GM18502 (cell line): Measurements from ENCODE around the gene TP53BP1.
"Not testable (repeated sequence)": the region's sequence is repeated elsewhere in the genome, so short reads cannot be mapped to it uniquely, and the experiment has no call there.

Experiments
- ATAC-seq: cut with Tn5 transposase; IDR thresholded peaks from one replicate; pipeline ENCODE4 v1.9.1; 2021; ENCODE audit warnings: mild to moderate bottlenecking; ENCODE audit not compliant: unreplicated experiment, poor library complexity

The TP53BP1 gene

DNA sequence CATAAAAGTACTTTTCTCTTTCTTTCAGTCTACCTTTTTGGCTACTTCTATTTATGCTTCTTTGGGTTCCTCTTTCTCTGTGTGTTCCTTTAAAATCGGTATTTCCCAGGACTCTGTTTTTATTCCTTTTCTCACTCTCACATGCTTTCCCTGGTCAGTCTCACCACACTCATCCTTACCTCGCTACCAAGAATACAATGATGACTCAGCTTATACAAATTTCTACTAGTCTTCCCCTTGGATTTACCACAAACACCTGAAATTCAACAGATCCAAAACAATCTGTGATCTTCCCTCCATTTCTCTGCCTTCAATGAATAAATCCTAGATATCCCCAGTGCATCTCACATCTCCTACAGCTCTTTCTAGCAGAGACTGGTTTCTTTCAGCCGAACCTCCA lies 69.2 kb downstream of the TP53BP1 start:
- ATAC-seq = no peak

DNA sequence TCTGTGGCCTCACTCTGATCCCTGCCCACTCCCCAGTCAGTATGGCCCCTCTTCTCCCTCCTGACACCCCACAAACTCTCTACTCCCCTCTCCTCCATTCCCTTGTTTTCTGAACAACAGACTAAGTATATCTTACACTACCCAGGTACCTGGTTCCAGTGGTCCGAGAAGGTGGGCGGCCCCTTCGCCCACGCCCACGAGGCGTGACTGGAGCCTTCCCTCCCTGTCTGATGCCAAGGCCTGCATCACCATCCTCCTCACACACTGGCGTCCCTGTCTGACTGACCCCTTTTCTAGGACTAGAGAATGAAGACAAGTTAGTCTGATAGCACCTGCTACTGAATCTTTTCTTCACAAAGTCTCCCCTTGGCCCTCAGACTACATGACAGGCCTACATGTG lies 72.1 kb downstream of the TP53BP1 start:
- ATAC-seq = no peak

DNA sequence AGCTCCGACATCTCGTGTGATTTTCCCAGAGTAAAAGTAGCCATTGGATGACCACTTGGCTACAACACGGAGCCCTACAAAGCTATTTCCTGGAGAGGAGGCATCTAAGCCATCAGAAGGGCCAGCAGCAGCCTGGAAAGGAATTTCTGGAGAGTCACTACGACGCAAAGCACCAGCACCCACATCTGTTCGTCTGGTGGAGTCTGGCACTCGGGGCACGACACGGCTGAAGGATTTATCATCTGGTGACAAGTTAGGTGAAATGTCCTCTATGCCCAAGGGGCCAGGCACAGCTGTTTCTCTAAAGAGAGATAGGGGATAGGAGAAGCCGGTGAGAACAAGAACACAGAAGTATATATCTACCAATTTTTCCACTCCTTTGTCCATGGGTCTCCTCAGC lies 72.5 kb downstream of the TP53BP1 start:
- ATAC-seq = no peak

DNA sequence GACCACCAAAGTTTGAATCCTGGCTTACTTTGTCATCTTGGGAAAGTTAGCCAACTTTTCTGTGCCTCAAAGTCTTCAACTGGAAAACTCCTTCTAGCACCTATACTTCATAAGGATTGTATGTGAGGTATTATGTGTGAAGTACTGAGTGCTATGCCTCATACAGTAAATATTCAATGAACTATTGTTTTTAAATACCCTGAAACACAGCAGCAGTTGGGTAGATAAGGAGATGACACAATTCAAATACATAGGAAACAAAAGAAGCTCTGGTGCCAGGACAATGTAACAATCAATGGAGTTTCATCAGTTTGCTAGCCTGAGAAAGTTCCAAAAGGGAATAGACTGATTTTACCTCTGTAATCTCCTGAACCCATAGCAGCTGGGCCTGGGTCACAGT lies 78.8 kb downstream of the TP53BP1 start:
- ATAC-seq = no peak

DNA sequence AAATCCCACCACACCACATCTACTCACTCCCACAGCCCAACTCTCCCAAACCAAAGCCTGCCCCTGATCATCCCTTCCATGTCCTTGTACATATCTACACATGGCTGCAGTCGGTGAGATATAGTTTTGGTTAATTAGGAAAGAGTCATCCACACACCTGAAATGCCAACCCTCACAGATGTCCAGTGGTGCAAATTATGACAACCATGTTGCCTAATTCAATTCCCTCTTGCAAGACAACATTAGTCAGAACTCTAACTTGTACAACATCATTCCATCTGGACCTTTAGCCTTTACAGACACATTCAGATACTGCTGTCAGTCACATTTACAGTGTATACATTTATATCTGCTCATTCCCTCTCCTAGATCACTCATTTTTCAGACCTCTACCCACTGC lies 80.9 kb downstream of the TP53BP1 start:
- no peak for ATAC-seq

DNA sequence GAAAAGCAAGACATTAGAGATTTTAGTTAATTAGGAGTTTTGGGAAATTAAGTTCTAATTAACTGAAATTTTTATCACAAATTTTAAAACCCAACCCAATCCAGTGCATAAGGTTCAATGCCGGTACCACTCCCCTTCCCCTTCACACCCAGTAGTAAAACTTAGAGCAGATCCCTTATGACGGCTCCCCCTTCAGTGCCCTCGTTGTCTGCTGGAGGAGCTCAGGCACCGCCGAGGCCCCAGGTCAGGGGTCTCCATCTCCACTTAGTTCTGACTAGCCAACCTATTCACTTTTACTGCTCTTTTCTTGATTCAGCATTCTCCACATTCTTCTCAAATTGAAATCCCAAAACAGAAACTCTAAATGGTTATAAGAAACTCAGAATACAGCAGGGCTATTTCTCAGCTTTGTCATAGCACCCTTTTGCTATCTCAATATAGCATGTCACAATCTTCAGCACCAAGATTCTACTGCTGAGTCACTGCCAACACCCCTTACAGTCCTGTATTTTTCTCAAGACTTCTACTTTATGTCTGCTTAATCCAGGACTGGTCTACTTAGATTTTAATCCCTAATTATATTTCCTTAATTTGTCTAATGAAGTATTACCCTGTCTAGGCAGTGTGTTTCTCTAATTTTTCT lies 82.3 kb downstream of the TP53BP1 start:
- ATAC-seq = no peak

DNA sequence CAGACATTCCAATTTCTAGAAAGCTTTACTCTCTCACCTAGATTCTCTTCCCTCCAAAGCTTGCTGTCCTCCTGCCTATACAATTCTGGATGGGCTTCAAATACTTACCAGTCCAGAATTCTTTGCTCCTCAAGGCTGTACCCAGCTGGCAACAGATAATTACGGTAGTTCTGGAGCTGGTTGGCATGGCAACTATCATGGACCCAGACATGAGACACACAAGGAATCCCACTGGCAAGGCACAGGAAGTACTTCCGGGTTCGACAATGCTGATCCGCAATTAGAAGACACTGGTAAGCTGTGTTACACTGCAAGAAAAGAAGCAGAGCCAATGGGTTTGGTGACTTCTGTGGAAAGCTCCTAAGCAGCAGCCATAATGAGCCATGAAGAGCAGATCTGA lies 84.2 kb downstream of the TP53BP1 start:
- ATAC-seq = no peak

DNA sequence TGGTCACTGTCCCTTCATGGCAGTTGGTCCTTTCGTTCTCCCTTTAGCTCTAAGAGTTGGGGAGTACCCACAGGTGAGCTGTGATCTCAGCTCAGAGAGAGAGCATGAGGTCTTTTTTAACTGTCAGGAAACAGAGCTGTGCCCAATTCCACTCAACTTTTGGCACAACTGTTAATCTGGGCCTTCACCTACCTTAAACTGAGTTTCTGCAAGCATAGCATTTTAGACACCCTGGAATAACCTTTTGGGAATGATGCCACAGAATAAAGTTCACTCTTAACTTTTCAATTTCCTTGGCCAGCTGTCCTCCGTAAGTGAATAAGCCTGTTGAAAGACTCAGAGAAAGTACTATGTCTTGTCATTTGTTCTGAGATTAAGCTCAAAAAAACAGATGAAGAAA lies 86.1 kb downstream of the TP53BP1 start:
- no peak for ATAC-seq

DNA sequence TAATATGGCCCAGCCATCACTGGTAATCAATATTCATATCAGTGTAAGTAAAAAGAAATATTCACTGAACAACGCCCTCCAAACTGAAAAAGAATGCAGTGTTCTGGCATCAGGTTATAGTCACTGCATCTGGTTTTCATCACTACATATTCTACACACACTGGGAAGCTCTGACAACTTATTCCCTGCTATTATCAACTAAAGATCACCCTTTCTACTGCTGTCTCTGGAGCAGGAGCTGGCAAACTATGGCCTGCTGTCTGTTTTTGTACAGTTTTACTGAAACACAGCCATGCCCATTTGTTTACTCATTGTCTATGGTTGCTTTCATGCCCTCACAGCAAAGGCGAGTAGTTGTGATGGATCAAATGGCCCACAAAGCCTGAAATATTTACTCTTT lies 86.8 kb downstream of the TP53BP1 start:
- no peak for ATAC-seq

DNA sequence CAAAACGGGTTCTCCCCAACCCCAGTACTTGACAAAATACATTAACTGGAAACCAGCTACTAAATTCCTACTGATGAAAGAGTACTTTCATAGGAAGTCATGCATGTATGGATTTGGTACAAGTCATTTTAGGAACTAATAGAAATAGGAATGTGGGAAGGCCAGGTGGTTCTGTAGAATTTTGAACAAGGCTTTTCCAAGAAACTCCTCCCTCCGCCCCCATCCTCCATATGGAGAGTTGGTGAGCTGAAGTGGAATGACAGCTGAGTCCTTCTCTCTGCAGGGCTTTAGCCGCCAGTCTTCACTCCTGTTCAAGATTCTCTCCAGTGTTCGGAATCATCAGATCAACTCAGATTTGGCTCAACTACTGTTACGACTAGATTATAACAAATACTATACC lies 88.8 kb downstream of the TP53BP1 start:
- no peak for ATAC-seq

DNA sequence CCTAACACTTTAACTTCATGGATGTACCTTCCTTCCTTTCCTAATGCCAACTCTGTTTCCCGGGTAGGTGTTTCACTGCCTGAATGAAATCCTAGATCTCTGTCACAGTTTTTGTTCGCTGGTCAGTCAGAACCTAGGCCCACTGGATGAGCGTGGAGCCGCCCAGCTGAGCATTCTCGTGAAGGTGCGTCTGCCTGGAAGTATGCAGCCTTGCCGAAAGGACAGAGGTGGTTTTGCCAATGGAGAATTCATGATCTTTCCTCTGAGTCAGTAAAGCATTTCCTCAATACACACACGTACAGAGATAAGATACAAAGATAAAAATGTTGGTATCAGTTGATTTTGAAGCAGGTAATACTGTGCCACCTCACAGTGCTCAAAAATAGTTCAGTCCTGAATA lies 89.3 kb downstream of the TP53BP1 start:
- ATAC-seq = no peak

DNA sequence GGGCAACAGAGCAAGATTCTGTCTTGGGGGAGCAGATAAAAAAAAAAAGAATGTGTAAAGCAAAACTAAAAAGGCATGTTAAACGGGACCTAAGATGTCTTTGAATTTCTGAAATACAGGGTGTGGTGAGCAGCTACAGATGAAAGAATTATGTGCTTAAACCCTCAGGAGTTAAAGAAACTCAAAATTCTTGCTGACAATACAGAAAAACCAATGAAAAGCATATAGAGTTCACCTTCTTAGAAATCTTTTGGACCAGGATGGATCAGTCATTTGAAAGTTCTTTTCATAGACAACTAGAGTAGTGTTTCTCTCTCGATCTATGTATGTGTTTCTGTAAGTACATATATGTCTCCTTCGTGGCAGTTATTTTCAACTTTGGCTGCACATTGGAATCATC lies 90.7 kb downstream of the TP53BP1 start:
- ATAC-seq = no peak

DNA sequence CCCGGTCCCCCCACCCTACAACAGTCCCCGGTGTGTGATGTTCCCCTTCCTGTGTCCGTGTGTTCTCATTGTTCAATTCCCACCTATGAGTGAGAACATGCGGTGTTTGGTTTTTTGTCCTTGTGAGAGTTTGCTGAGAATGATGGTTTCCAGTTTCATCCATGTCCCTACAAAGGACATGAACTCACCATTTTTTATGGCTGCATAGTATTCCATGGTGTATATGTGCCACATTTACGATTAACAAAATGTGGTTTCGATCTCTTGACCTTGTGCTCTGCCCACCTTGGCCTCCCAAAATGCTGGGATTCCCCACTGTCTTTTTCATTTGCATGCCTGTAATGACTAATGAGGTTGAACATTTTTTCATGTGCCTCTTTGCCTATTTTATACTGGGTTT lies 99.4 kb downstream of the TP53BP1 start:
- not testable (repeated sequence) for ATAC-seq

DNA sequence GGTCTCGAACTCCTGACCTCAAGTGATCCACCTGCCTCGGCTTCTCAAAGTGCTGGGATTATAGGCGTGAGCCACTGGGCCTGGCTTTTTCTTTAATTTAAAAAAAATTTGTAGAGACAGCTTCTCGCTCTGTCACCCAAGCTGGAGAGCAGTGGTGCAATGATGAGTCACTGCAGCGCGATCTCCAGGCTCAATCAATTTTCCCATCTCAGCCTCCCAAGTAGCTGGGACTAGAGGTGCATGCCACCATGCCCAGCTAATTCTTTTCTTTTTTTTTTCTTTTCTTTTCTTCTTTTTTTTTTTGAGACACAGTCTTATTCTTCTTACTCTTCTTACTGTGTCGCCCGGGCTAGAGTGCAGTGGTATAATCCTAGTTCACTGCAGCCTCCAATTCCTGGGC lies 102.2 kb downstream of the TP53BP1 start:
- no peak for ATAC-seq

DNA sequence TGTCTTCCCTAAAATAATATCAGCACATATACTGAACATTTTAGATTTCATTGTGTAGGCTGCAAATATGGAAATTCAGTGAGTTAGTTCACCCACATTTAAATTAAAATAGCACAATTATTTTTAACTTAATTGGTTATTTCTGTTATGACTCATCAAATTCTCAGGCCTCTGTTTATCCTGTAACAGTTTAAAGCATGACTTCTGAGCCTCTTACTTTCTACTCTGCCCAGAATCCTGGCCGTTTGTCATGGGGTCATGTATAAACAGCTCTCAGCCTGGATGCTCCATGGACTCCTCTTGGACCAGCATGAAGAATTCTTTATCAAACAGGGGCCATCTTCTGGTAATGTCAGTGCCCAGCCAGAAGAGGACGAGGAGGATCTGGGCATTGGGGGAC lies 109.9 kb downstream of the TP53BP1 start:
- ATAC-seq = no peak

DNA sequence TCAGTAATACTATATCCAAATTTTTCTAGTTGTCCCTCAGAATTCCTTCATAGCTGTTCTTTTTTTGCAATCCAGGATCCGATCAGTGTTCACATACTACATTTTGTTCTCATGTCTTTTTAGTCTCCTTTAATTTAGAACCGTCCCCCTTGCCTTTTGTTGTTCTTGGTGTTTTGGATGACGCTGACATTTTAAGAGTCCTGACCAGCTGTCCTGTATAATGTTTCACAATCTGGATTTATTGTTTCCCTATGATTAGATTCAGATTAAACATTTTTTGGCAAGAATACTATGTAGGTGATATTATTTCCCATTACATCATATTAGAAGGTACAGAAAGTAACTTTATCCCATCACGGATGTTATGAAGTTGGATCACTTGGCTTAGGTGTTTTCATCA lies 110.6 kb downstream of the TP53BP1 start:
- no peak for ATAC-seq

DNA sequence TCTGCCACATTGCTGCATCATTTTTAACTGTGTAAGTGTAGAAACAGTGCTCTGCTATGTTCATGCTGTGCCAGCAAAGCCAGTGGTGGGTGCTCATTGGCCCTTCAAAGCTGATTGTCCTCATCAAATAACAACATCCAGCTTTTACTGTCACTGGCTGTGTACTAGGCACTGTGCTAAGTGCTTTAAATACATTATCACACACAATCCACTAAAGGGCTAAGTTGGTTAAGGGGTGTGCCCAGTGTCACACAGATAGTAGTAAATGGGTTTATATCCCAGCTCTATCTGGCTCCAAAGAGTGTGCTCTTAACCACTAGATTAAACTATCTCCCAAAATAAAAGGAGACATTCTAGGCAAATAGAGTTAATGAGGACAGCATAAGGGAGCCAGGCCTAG lies 114.4 kb downstream of the TP53BP1 start:
- ATAC-seq = no peak

DNA sequence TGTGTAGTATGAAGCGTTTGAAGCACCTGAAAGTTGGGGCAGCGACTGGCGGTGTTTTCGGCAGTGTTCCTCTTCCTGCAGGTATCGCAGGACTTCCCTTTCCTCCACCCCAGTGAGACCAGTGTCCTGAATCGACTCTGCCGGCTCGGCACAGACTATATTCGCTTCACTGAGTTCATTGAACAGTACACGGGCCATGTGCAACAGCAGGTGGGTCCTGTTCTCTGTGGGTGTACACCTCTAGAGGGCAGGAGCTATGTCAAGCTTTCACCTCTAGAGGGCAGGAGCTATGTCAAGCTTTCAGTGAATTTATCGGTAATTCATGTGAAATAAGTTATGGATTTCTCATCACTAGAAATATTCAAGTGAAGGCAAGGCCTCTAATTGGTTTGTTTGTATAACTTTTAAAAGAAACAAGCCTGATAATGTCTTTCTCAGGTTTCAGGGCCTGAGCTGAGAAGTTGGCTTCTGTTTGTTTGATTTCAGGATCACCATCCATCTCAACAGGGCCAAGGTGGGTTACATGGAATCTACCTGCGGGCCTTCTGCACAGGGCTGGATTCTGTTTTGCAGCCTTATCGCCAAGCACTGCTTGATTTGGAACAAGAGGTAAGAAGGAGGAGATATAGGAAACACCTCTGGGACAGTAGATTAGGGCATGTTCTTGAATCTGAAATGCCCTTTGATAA lies 116.8 kb downstream of the TP53BP1 start:
- no peak for ATAC-seq

DNA sequence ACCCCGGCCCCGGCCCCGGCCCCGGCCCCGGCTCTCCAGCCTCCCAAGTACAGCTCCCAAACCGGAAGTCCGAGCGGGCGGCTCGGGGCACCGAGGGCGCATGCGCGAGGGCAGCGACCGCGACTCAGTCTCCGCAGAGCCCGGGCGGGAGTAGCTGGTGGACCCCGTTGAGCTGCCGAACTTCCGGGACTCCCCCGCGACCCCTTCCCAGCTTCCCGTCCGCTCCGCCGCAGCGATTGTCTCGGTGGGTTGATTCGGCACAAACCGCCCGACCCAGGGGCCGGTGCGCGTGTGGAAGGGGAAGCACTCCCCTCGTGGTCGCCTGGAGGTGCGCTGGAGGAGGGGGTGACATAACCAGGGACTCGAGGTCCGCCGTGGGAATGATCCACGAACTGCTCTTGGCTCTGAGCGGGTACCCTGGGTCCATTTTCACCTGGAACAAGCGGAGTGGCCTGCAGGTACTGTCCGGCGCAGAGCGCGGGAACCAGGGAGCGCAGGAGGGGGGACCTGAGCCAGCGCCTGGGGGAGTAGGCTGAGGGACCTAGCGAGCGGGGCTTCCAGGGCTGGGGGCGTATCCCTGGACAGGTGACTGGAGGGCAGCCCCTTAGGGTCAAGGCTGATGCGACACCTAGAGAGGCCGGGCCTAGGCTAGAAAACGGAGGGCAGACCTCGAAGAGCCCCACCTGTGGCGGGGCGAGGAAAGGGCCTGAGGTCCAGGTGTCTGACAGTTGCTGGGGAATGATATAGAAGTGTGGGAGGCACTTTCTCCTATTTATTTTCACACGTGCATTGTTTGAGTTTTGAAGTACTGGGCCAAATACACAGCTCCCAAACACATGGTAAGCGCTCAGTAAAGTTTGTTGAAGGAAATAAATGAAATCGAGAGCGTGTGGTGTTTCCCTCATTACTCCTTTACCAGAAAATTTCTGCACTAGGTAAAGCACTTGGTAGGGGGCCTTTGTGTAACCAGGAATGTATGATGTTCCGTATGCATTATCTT lies 121.7 kb downstream of the TP53BP1 start, which contains the start of the genes TUBGCP4 and ZSCAN29:
TUBGCP4 (plus strand) TSS at position 127 of the 1,000 bp plus-strand sequence; CDS start at position 381, 254 bp downstream.
ZSCAN29 (minus strand) TSS at position 69 of the 1,000 bp plus-strand sequence. CDS start 1,130 bp downstream, outside the sequence.
- ATAC-seq = peak; percentile 74

DNA sequence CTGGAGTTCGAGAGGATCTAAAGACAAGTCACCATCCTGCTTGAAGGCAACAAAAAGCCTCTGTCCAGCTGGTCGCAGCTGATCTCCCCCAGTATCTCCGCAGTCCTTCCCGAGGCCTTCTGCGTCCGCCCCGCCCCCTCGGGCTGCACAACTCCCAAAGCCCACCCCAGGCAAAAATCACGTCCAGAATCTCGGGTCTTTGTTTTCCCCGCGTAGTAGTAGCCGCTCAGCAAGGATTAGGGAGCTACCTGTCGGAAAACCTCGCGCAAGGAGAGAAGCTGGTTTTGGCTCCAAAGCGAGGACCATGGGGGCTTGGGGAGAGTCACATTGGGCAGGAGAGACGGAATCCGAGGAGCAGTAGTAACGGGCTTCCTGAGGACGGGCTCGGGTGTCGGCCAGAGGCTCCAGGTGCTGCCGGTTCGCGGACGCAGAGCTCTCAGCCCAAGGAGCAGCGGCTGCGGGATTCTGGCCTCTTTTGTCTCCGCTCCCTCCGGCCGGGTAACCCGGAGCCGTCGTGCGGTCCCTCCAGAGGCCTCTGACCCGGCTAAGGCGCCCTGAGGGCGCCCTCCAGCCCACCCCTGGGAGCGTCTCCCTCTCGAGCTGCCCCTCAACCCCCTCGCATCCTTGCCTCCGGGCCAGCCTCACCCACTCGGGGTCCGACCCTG lies 122.5 kb downstream of the TP53BP1 start:
- peak; percentile 37 for ATAC-seq
